ENCODE measurements around the gene KRT37. TPM values are rescaled to one million over a fixed set of nuclear protein-coding genes. Genes with fewer than 3 reads are reported as not detected.

Gene KRT37
- not detected for polyA plus RNA-seq

DNA sequence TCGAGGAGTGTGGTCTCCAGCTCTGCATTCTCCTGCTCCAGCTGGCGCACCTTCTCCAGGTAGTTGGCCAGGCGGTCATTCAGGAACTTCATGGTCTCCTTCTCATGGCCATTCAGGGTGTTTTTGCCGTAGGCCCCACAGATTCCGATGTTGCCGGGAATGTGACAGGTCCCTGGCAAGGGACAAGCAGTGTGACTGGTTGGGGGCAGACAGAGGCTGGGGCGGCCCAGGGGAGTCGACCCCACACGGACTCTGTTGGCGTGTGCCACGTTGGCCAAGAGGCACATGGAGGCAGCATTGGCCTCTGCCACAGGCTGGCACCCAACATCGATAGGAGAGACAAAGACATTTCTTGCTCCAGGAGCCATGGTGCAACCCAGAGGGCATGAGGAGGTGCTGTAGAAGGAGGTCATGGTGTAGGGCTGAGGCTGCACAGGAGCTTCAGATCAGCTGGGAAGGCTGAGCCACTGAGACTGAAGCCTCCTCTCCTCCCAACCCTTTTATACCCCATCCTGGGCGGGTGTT lies at the start of gene KRT37:
Gene KRT37 (minus strand): TSS at position 475 of the 525 bp plus-strand sequence. CDS start 62 bp downstream, at position 413.
- Mint-ChIP-seq H3K9me3 (no peaks in the 10 kb centered on the region), H3K27me3 (ENCODE audit: low read depth in 3 of 3) (peaks cover 5 to 7% (median 7%) of the 10 kb centered on the region in 3 donors), H3K27ac (no peak within 1 kb of the TSS), H3K4me3 (no peak within 1 kb of the TSS), H3K4me1 (peaks cover 0 to 6% of the 10 kb centered on the region in 2 donors), H3K36me3 (no peaks in the 10 kb centered on the region)
- DNase-seq, result no peak

DNA sequence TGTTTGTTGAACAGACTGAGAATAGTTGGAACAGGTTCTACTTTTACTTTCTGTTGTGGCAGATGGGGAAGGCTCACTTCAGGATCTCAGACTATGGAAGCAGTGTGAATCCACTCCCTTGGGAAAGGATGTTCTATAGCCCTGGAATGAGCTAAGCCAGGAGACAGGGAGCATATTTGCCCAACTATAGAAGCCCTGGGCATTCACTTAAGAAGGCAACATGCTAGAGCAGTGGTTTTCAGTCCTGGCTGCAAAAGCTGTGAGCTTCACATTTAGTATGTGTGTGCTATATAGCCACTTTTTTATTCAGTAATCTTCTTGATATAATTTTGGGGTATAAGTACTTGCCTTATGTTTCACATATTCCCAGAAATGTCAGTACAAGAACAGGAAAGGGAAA lies 44.0 kb upstream of the KRT37 start:
- no peak overlapping the region for H3K27ac Mint-ChIP-seq
- H3K36me3 Mint-ChIP-seq, result no peaks in the 10 kb centered on the region
- peaks cover 0 to 6% (median 6%) of the 10 kb centered on the region in 3 donors for H3K27me3 Mint-ChIP-seq (ENCODE audit: low read depth in 3 of 3)
- DNase-seq, result no peak
- no peaks in the 10 kb centered on the region for H3K4me1 Mint-ChIP-seq
- no peaks in the 10 kb centered on the region for H3K9me3 Mint-ChIP-seq
- no peak overlapping the region for H3K4me3 Mint-ChIP-seq

DNA sequence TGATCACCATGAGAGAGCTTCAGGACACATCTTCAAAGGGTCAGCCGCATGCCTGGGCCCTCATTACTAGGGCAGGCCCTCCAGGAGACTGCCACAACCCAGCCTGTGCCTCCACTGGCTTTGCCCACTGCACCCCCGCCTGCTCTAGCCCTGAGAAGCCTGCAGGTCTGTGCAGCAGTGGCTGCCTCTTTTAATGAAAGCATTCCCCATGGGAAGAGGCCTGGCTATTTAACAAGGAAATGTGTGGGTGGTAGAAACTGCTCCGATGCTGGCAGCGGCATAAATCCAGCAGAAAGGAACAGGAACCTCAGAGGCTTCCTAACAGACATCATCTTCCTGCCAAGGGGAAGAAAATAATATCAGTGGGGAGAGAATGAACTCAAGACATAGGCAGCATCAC lies 43.2 kb upstream of the KRT37 start:
- no peak overlapping the region for H3K27ac Mint-ChIP-seq
- H3K4me1 Mint-ChIP-seq, result no peaks in the 10 kb centered on the region
- peaks cover 0 to 4% (median 4%) of the 10 kb centered on the region in 3 donors for H3K27me3 Mint-ChIP-seq (ENCODE audit: low read depth in 3 of 3)
- DNase-seq, result no peak
- H3K9me3 Mint-ChIP-seq, result no peaks in the 10 kb centered on the region
- H3K36me3 Mint-ChIP-seq, result no peaks in the 10 kb centered on the region
- H3K4me3 Mint-ChIP-seq, result no peak overlapping the region

DNA sequence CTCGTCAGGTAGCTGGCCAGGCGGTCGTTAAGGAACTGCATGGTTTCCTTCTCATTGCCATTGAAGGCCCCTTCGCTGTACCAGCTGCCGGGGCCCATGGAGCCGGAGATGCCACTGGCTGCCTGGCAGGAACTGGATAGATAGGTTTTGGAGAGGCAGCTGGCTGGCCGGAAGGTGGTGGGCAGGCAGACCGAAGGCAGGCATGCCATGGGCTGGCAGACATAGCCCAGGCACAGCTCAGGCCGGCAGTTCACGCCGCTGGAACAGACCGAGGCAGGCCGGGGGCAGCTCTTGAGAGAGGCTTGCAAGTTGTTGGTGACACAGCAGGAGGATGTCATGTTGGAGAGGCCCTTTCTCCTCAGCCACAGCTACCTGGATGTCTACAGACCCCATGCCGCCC lies 42.6 kb upstream of the KRT37 start, which contains the start of gene KRT32:
Gene KRT32 (minus strand): TSS at position 399 of the 400 bp plus-strand sequence. CDS start 61 bp downstream, at position 338.
- Mint-ChIP-seq H3K4me3 (no peak within 1 kb of the TSS), H3K9me3 (no peaks in the 10 kb centered on the region), H3K4me1 (no peaks in the 10 kb centered on the region), H3K27me3 (ENCODE audit: low read depth in 3 of 3) (peaks cover under 1 to 4% (median 3%) of the 10 kb centered on the region in 3 donors), H3K36me3 (no peaks in the 10 kb centered on the region), H3K27ac (no peak within 1 kb of the TSS)
- no peak for DNase-seq

DNA sequence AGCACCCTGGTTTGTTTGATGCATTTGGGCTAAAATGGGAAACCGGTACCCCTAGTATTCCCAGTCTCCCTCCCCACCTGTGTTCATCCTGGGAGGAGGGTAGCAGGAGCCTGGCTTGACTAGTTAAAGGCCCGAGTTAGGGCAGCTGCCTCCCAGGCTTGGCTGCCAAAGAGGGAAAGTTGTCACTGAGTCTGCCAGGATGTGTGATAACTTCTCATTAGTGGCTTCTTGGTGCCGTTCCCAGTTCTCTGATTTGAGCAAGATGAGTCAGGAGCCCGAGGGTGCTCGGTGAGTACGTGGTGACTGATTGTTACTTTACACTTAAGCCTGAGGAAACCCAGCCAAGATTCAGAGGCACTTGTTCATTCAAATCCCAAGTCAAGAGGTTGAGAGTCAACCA lies 40.3 kb upstream of the KRT37 start:
- Mint-ChIP-seq H3K4me3 (no peak overlapping the region), H3K9me3 (no peaks in the 10 kb centered on the region), H3K4me1 (no peaks in the 10 kb centered on the region), H3K27ac (no peak overlapping the region), H3K36me3 (no peaks in the 10 kb centered on the region), H3K27me3 (ENCODE audit: low read depth in 3 of 3) (peaks cover 2 to 3% (median 2%) of the 10 kb centered on the region in 3 donors)
- DNase-seq, result no peak

DNA sequence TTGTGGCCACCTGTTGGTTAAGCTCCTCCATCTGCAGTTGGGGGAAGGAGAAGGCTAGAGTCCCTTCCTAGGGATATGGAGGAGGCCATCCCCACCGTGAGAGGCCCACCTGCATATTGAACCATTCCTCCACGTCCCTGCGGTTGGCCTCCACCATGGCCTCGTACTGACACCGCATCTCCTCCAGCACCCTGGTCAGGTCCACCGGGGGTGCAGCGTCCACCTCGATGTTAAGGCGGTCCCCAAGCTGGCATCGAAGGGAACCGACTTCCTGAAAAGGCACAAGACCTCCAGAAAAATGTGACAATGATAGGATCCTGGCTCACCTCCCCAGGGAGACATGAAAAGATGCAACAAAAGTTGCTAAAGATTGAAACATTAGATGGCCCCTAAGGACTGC lies 39.8 kb upstream of the KRT37 start:
- Mint-ChIP-seq H3K36me3 (no peaks in the 10 kb centered on the region), H3K4me3 (no peak overlapping the region), H3K9me3 (no peaks in the 10 kb centered on the region), H3K27me3 (ENCODE audit: low read depth in 3 of 3) (peaks cover 2 to 3% (median 2%) of the 10 kb centered on the region in 3 donors), H3K27ac (no peak overlapping the region), H3K4me1 (no peaks in the 10 kb centered on the region)
- no peak for DNase-seq

DNA sequence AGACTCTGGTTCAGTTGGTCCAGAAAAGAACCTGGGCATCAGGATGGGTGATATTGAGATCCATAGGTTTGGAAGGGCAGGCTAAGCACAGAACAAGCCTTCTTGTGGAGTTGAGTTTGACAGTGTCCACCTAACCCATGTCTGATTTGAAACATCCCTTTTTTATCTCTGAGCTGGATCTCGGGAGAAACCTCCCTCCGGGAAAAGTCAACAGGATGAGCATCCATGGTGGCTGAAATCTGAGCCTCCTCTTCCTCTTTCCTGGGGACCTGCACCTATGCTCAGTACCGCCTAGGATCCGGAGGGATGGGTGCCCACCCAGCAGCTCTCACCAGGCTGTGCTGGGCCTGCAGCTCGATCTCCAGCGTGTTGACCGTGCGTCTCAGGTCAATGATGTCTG lies 39.4 kb upstream of the KRT37 start:
- H3K4me1 Mint-ChIP-seq, result no peaks in the 10 kb centered on the region
- H3K27ac Mint-ChIP-seq, result no peak overlapping the region
- no peaks in the 10 kb centered on the region for H3K9me3 Mint-ChIP-seq
- H3K36me3 Mint-ChIP-seq, result no peaks in the 10 kb centered on the region
- no peak for DNase-seq
- peaks cover 1 to 3% (median 2%) of the 10 kb centered on the region in 3 donors for H3K27me3 Mint-ChIP-seq (ENCODE audit: low read depth in 3 of 3)
- H3K4me3 Mint-ChIP-seq, result no peak overlapping the region

DNA sequence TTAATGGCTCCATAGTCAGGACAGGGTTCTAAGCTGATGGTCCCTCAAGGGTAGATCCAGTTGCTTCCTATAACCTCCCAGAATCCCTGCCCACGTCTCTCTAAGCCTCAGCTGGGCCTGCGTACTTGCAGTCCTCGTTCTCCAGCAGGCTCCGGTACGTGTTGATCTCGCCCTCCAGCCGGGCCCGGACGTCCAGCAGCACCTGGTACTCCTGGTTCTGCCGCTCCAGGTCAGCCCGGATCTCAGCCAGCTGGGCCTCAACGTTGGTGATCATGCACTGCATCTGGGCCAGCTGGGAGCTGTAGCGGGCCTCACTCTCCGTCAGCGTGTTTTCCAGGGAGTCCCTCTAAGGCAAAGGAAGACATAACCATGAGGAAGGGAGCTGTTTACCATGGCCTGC lies 38.3 kb upstream of the KRT37 start:
- Mint-ChIP-seq H3K9me3 (no peaks in the 10 kb centered on the region), H3K27ac (no peak overlapping the region), H3K4me3 (no peak overlapping the region), H3K4me1 (no peaks in the 10 kb centered on the region), H3K27me3 (ENCODE audit: low read depth in 3 of 3) (peaks cover 0 to 3% (median 2%) of the 10 kb centered on the region in 3 donors), H3K36me3 (no peaks in the 10 kb centered on the region)
- no peak for DNase-seq

DNA sequence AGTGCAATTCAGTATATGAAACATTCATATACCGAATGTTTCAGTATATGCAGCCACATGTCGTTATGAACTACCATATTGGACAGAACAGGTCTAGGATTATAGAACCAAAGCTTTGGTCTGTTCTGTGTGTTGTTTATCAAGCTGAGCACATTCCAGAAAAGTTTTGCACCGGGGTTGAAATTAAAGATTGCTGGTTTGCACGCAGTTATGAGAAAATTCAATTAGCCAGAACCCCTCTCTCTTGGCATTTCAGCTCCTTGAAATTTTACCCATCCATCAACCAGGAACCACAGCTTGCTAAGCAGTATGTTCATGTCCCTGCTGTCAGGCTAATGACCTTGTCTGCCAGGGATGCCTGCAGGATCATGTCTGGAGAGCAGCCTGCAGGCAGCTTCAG lies 33.3 kb upstream of the KRT37 start:
- Mint-ChIP-seq H3K36me3 (no peaks in the 10 kb centered on the region), H3K4me3 (no peak overlapping the region), H3K27ac (no peak overlapping the region), H3K4me1 (no peaks in the 10 kb centered on the region), H3K27me3 (ENCODE audit: low read depth in 3 of 3) (peaks cover 2 to 7% (median 4%) of the 10 kb centered on the region in 3 donors), H3K9me3 (no peaks in the 10 kb centered on the region)
- DNase-seq, result no peak

DNA sequence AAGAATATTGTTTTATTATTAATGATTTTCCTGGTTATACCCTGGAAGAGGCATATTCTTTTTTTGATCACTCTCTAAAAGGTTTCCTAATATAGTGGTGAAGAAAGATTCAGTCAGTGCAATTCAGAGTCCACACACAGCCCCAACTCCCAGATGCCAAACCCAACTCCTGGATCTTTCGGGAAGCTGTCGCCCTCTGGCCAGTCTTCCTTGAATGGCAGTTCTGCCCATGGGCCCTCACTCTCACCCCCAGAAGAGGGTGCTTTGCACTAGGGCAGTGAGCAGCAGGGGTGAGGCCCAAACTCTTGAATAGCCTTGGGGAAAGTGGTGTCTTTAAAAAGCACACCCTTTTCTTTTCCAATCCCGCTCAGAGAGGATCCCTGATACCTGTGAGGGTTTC lies 31.8 kb upstream of the KRT37 start:
- DNase-seq, result no peak
- peaks cover 2 to 7% (median 3%) of the 10 kb centered on the region in 3 donors for H3K27me3 Mint-ChIP-seq (ENCODE audit: low read depth in 3 of 3)
- H3K9me3 Mint-ChIP-seq, result no peaks in the 10 kb centered on the region
- H3K36me3 Mint-ChIP-seq, result no peaks in the 10 kb centered on the region
- H3K27ac Mint-ChIP-seq, result no peak overlapping the region
- no peak overlapping the region for H3K4me3 Mint-ChIP-seq
- no peaks in the 10 kb centered on the region for H3K4me1 Mint-ChIP-seq

DNA sequence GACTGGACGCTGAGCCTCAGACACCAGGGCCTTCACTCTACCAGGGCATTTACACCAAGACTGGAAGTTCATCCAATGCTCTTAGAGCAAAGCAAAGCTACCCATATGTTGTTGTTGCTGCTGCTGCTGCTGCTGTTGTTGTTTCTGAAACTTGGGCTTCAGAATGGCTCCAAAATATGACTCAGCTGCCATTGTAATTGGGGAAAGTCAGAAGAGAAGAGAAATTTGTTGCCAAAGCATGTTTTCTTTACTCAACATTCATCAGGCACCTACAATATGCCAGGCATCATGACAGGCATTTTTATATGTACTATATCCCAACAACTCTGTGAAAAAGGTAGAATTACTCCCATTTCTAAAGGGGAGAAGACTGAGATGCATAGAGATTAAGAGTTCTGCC lies 30.9 kb upstream of the KRT37 start:
- H3K4me1 Mint-ChIP-seq, result no peaks in the 10 kb centered on the region
- H3K9me3 Mint-ChIP-seq, result no peaks in the 10 kb centered on the region
- H3K27me3 Mint-ChIP-seq (ENCODE audit: low read depth in 3 of 3), result peaks cover 1 to 7% (median 4%) of the 10 kb centered on the region in 3 donors
- no peak overlapping the region for H3K27ac Mint-ChIP-seq
- no peak overlapping the region for H3K4me3 Mint-ChIP-seq
- DNase-seq, result no peak
- H3K36me3 Mint-ChIP-seq, result no peaks in the 10 kb centered on the region

DNA sequence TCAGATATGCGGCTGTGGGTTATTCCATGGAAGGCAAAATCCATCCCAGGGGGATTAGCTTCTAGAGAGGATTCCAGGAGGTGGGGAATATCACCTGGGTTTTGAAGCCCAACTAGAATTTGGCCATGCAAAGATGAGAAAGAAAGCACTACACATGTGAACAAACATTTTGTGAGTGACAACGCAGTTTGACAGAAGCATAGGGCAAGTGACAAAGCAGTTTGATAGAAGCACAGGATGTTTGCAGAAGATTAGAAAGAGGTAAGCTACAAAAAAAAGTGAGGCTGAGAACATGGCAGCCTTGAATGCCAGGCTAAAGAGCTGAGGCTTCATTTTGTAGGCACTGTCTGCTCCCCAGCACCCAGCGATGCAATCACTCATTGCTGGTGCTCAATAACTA lies 28.7 kb upstream of the KRT37 start:
- Mint-ChIP-seq H3K27ac (no peak overlapping the region), H3K9me3 (no peaks in the 10 kb centered on the region), H3K36me3 (no peaks in the 10 kb centered on the region), H3K4me1 (no peaks in the 10 kb centered on the region), H3K4me3 (no peak overlapping the region), H3K27me3 (ENCODE audit: low read depth in 3 of 3) (peaks cover 1 to 8% (median 4%) of the 10 kb centered on the region in 3 donors)
- DNase-seq, result no peak

DNA sequence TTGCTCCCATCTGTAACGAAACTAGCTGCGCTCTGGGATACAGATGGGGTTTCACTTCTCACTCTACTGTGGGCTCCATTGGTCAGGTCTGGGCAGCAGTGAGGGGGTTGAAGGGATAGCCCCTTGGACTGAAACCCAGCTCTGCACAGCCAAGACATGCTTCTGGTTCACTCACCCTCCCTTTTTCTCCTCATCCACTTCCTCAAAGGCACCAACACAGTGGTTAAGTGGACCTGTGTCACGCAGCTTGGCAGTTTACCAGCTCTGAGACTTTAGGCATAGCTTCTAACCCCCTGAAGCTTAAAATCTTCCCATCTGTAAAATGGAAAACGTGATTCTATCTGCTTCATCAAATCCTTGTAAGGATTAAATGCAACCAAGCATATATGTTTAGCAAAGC lies 27.9 kb upstream of the KRT37 start:
- Mint-ChIP-seq H3K36me3 (no peaks in the 10 kb centered on the region), H3K4me1 (no peaks in the 10 kb centered on the region), H3K4me3 (no peak overlapping the region), H3K9me3 (no peaks in the 10 kb centered on the region), H3K27ac (no peak overlapping the region), H3K27me3 (ENCODE audit: low read depth in 3 of 3) (peaks cover 1 to 8% (median 4%) of the 10 kb centered on the region in 3 donors)
- DNase-seq, result no peak

DNA sequence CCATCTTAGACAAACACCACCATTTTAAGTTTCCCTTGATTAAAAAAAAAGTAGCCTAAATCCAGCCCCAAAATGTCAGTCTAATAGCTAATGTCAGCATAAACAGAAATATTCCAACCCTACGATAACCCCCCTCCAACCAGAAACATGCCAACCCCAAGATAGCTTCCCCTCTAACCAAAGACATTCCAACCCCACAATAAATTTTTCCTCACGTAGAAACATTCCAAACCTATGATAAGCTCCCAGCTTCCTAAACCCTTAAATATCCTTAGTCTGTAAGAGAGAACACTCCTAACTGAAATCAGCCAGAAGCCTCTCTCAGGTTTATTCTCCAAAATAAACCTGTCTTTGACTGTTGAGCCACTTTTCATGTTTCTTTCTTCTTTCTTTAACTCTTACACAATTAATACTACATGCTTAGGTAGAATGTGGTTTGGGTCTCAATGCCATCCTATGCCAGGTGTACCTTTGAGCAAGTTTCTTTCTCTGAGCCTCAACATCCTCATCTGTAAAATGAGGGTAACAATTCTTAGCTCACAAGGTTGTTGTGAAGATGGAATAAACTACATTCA lies 26.9 kb upstream of the KRT37 start:
- Mint-ChIP-seq H3K9me3 (no peaks in the 10 kb centered on the region), H3K27ac (no peak overlapping the region), H3K4me3 (no peak overlapping the region), H3K4me1 (no peaks in the 10 kb centered on the region), H3K36me3 (no peaks in the 10 kb centered on the region), H3K27me3 (ENCODE audit: low read depth in 3 of 3) (peaks cover 1 to 8% (median 4%) of the 10 kb centered on the region in 3 donors)
- no peak for DNase-seq

DNA sequence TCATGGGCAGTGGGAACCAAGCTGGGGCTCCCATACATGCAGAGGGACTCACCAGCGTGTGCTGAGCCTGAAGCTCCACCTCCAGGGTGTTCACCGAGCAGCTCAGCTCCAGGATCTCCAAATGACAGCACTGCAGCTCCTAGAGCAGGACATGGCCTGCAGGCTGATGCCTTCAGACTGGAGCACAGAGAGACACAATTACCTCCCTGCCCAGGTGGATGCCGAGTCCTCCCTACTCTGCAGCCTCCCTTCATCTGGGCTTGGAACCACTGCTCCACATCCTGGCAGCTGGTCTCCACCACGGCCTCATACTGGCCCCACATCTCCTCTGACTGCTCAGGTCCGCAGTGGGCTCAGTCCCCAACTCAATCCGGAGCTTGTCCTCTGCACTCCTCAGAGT lies 24.6 kb upstream of the KRT37 start:
- H3K36me3 Mint-ChIP-seq, result no peaks in the 10 kb centered on the region
- no peaks in the 10 kb centered on the region for H3K4me1 Mint-ChIP-seq
- H3K9me3 Mint-ChIP-seq, result peaks cover 0 to 3% (median 0%) of the 10 kb centered on the region in 6 donors
- DNase-seq, result no peak
- H3K27me3 Mint-ChIP-seq (ENCODE audit: low read depth in 3 of 3), result peaks cover 0 to 5% (median 3%) of the 10 kb centered on the region in 3 donors
- no peak overlapping the region for H3K4me3 Mint-ChIP-seq
- no peak overlapping the region for H3K27ac Mint-ChIP-seq
